ENCODE measurements around the gene CPTP.

The CPTP gene

GRCh38 chr1:1291023-1291528 is 33.5 kb upstream of the CPTP start:
- Histone ChIP-seq H2BK5ac (ENCODE audit: low read depth, low read length, poor library complexity, severe bottlenecking) (no peak overlapping the region), H2BK12ac (ENCODE audit: low read length in 2 of 2) (no peak overlapping the region), H3K79me1 (replicated peaks; ENCODE audit: low read length, poor library complexity, severe bottlenecking) (no peaks in the 10 kb centered on the region), H3K18ac (ENCODE audit: low read depth in 1 of 2, low read length in 2 of 2) (no peak overlapping the region), H3K4ac (ENCODE audit: low read depth in 1 of 2, low read length in 2 of 2) (no peak overlapping the region), H4K8ac (ENCODE audit: low read length) (no peak overlapping the region), H3K4me1 (ENCODE audit: control insufficient read depth, insufficient read depth, low read depth, low read length) (peaks cover 16% of the 10 kb centered on the region), H3K9me3 (ENCODE audit: control insufficient read depth, low read length) (no peaks in the 10 kb centered on the region), H2AK5ac (ENCODE audit: low read length, severe bottlenecking) (peak overlapping the region; percentile 35), H3K4me2 (ENCODE audit: low read length, poor library complexity, severe bottlenecking) (no peak overlapping the region), H3K23ac (ENCODE audit: low read length in 2 of 2) (no peak overlapping the region), H2AFZ (ENCODE audit: low read depth, low read length) (no peak overlapping the region), H2BK120ac (ENCODE audit: low read depth, low read length) (no peak overlapping the region), H3K4me3 (ENCODE audit: insufficient read depth in 1 of 2, low read depth in 1 of 2, low read length in 2 of 2) (peak overlapping the region in 1 of 2 experiments; percentile 29), H2BK15ac (ENCODE audit: low read depth, poor library complexity, severe bottlenecking) (no peak overlapping the region), H3K27ac (ENCODE audit: low read length, poor library complexity, severe bottlenecking) (no peak overlapping the region), H3K27me3 (ENCODE audit: control insufficient read depth in 1 of 2, insufficient read depth in 1 of 2, low read length in 2 of 2) (peaks cover 0 to 17% of the 10 kb centered on the region in 2 experiments), H3K36me3 (ENCODE audit: control insufficient read depth in 1 of 2, insufficient read depth in 2 of 2, low read depth in 1 of 2, low read length in 2 of 2) (peaks cover 5 to 44% of the 10 kb centered on the region in 2 experiments), H4K91ac (ENCODE audit: low read length) (no peak overlapping the region), H3K9ac (ENCODE audit: low read length) (no peak overlapping the region), H3K14ac (ENCODE audit: low read length in 2 of 2) (no peak overlapping the region)
- no peak for DNase-seq
- WGBS = 83% methylated on average over 28 of the region's 28 CpGs

- Histone ChIP-seq H2BK5ac (ENCODE audit: low read depth, low read length, poor library complexity, severe bottlenecking) (no peak overlapping the region), H2BK15ac (ENCODE audit: low read depth, poor library complexity, severe bottlenecking) (no peak overlapping the region), H2AK5ac (ENCODE audit: low read length, severe bottlenecking) (no peak overlapping the region), H4K91ac (ENCODE audit: low read length) (no peak overlapping the region), H3K18ac (ENCODE audit: low read depth in 1 of 2, low read length in 2 of 2) (no peak overlapping the region), H2AFZ (ENCODE audit: low read depth, low read length) (no peak overlapping the region), H2BK120ac (ENCODE audit: low read depth, low read length) (no peak overlapping the region), H4K8ac (ENCODE audit: low read length) (no peak overlapping the region), H3K27me3 (ENCODE audit: control insufficient read depth in 1 of 2, insufficient read depth in 1 of 2, low read length in 2 of 2) (peaks cover 0 to 9% of the 10 kb centered on the region in 2 experiments), H3K36me3 (ENCODE audit: control insufficient read depth in 1 of 2, insufficient read depth in 2 of 2, low read depth in 1 of 2, low read length in 2 of 2) (peaks cover 5 to 51% of the 10 kb centered on the region in 2 experiments), H3K4ac (ENCODE audit: low read depth in 1 of 2, low read length in 2 of 2) (no peak overlapping the region), H3K4me1 (ENCODE audit: control insufficient read depth, insufficient read depth, low read depth, low read length) (peaks cover 18% of the 10 kb centered on the region), H3K79me1 (replicated peaks; ENCODE audit: low read length, poor library complexity, severe bottlenecking) (no peaks in the 10 kb centered on the region), H2BK12ac (ENCODE audit: low read length in 2 of 2) (no peak overlapping the region), H3K14ac (ENCODE audit: low read length in 2 of 2) (no peak overlapping the region), H3K9ac (ENCODE audit: low read length) (no peak overlapping the region), H3K4me2 (ENCODE audit: low read length, poor library complexity, severe bottlenecking) (no peak overlapping the region), H3K23ac (ENCODE audit: low read length in 2 of 2) (no peak overlapping the region), H3K4me3 (ENCODE audit: insufficient read depth in 1 of 2, low read depth in 1 of 2, low read length in 2 of 2) (peak overlapping the region in 1 of 2 experiments; percentile 29), H3K27ac (ENCODE audit: low read length, poor library complexity, severe bottlenecking) (no peak overlapping the region), H3K9me3 (ENCODE audit: control insufficient read depth, low read length) (no peaks in the 10 kb centered on the region)
- DNase-seq = peak; percentile 65
- 59% methylated on average over 45 of the region's 45 CpGs for WGBS
Measured at GRCh38 chr1:1291548-1292441, 32.8 kb upstream of the CPTP start.

GRCh38 chr1:1292442-1292779 is 32.2 kb upstream of the CPTP start:
- Histone ChIP-seq H4K91ac (ENCODE audit: low read length) (no peak overlapping the region), H3K79me1 (replicated peaks; ENCODE audit: low read length, poor library complexity, severe bottlenecking) (no peaks in the 10 kb centered on the region), H2AK5ac (ENCODE audit: low read length, severe bottlenecking) (no peak overlapping the region), H3K4me2 (ENCODE audit: low read length, poor library complexity, severe bottlenecking) (no peak overlapping the region), H3K14ac (ENCODE audit: low read length in 2 of 2) (no peak overlapping the region), H3K4me3 (ENCODE audit: insufficient read depth in 1 of 2, low read depth in 1 of 2, low read length in 2 of 2) (no peak overlapping the region), H2AFZ (ENCODE audit: low read depth, low read length) (no peak overlapping the region), H3K36me3 (ENCODE audit: control insufficient read depth in 1 of 2, insufficient read depth in 2 of 2, low read depth in 1 of 2, low read length in 2 of 2) (peaks cover 5 to 53% of the 10 kb centered on the region in 2 experiments), H3K18ac (ENCODE audit: low read depth in 1 of 2, low read length in 2 of 2) (no peak overlapping the region), H3K4ac (ENCODE audit: low read depth in 1 of 2, low read length in 2 of 2) (no peak overlapping the region), H4K8ac (ENCODE audit: low read length) (no peak overlapping the region), H2BK120ac (ENCODE audit: low read depth, low read length) (no peak overlapping the region), H3K23ac (ENCODE audit: low read length in 2 of 2) (no peak overlapping the region), H3K9me3 (ENCODE audit: control insufficient read depth, low read length) (no peaks in the 10 kb centered on the region), H2BK15ac (ENCODE audit: low read depth, poor library complexity, severe bottlenecking) (no peak overlapping the region), H3K27me3 (ENCODE audit: control insufficient read depth in 1 of 2, insufficient read depth in 1 of 2, low read length in 2 of 2) (peaks cover 0 to 3% of the 10 kb centered on the region in 2 experiments), H2BK12ac (ENCODE audit: low read length in 2 of 2) (no peak overlapping the region), H2BK5ac (ENCODE audit: low read depth, low read length, poor library complexity, severe bottlenecking) (no peak overlapping the region), H3K9ac (ENCODE audit: low read length) (no peak overlapping the region), H3K27ac (ENCODE audit: low read length, poor library complexity, severe bottlenecking) (no peak overlapping the region), H3K4me1 (ENCODE audit: control insufficient read depth, insufficient read depth, low read depth, low read length) (peaks cover 18% of the 10 kb centered on the region)
- WGBS = 90% methylated on average over 9 of the region's 9 CpGs
- no peak for DNase-seq

- no peak for DNase-seq
- H3K27ac ChIP-seq (ENCODE audit: low read length, poor library complexity, severe bottlenecking) = no peak overlapping the region
- no peak overlapping the region for H2BK15ac ChIP-seq (ENCODE audit: low read depth, poor library complexity, severe bottlenecking)
- no peak overlapping the region for H2BK120ac ChIP-seq (ENCODE audit: low read depth, low read length)
- no peak overlapping the region for H4K91ac ChIP-seq (ENCODE audit: low read length)
- no peaks in the 10 kb centered on the region for H3K27me3 ChIP-seq (ENCODE audit: control insufficient read depth in 1 of 2, insufficient read depth in 1 of 2, low read length in 2 of 2)
- H2BK5ac ChIP-seq (ENCODE audit: low read depth, low read length, poor library complexity, severe bottlenecking) = no peak overlapping the region
- H3K4me3 ChIP-seq (ENCODE audit: insufficient read depth in 1 of 2, low read depth in 1 of 2, low read length in 2 of 2) = no peak overlapping the region
- no peak overlapping the region for H2BK12ac ChIP-seq (ENCODE audit: low read length in 2 of 2)
- H3K14ac ChIP-seq (ENCODE audit: low read length in 2 of 2) = no peak overlapping the region
- no peak overlapping the region for H3K4ac ChIP-seq (ENCODE audit: low read depth in 1 of 2, low read length in 2 of 2)
- no peak overlapping the region for H3K9ac ChIP-seq (ENCODE audit: low read length)
- no peak overlapping the region for H3K18ac ChIP-seq (ENCODE audit: low read depth in 1 of 2, low read length in 2 of 2)
- no peaks in the 10 kb centered on the region for H3K79me1 ChIP-seq (replicated peaks; ENCODE audit: low read length, poor library complexity, severe bottlenecking)
- 93% methylated on average over 18 of the region's 18 CpGs for WGBS
- H3K23ac ChIP-seq (ENCODE audit: low read length in 2 of 2) = no peak overlapping the region
- peaks cover 5 to 58% of the 10 kb centered on the region in 2 experiments for H3K36me3 ChIP-seq (ENCODE audit: control insufficient read depth in 1 of 2, insufficient read depth in 2 of 2, low read depth in 1 of 2, low read length in 2 of 2)
- H3K9me3 ChIP-seq (ENCODE audit: control insufficient read depth, low read length) = no peaks in the 10 kb centered on the region
- H3K4me2 ChIP-seq (ENCODE audit: low read length, poor library complexity, severe bottlenecking) = no peak overlapping the region
- H2AFZ ChIP-seq (ENCODE audit: low read depth, low read length) = no peak overlapping the region
- no peak overlapping the region for H4K8ac ChIP-seq (ENCODE audit: low read length)
- H2AK5ac ChIP-seq (ENCODE audit: low read length, severe bottlenecking) = no peak overlapping the region
- peaks cover 18% of the 10 kb centered on the region for H3K4me1 ChIP-seq (ENCODE audit: control insufficient read depth, insufficient read depth, low read depth, low read length)
Measured at GRCh38 chr1:1292851-1293250, 31.8 kb upstream of the CPTP start.
